H9 (cell line): ENCODE data around the gene RARG. TPM values are rescaled to one million over a fixed set of nuclear protein-coding genes. Genes with fewer than 3 reads are reported as not detected.

Experiments used
- DNase-seq: peaks from one replicate; pipeline ENCODE4 v3.0.0-alpha.2; 2017
- H2AFZ ChIP-seq: one replicate; pipeline ENCODE4 v1.6.1; 2013; ENCODE audit warnings: mild to moderate bottlenecking, low read length, control low read depth, moderate library complexity
- H2AK5ac ChIP-seq: 2 replicates; pipeline ENCODE4 v1.6.1; 2013; ENCODE audit warnings: low read length, control low read depth, mixed read lengths; ENCODE audit not compliant: insufficient read length
- H2BK120ac ChIP-seq: one replicate; pipeline ENCODE4 v1.6.1; 2013; ENCODE audit warnings: low read depth, mild to moderate bottlenecking, low read length, control low read depth, inconsistent platforms; ENCODE audit not compliant: poor library complexity, severe bottlenecking
- H2BK12ac ChIP-seq: 2 replicates; pipeline ENCODE4 v1.6.1; 2013; ENCODE audit warnings: low read length, control low read depth, mixed read lengths, low read depth; ENCODE audit not compliant: insufficient read length
- H2BK15ac ChIP-seq: 2 replicates; pipeline ENCODE4 v1.6.1; 2013; ENCODE audit warnings: low read depth, low read length, control low read depth
- H2BK20ac ChIP-seq: one replicate; pipeline ENCODE4 v1.6.1; 2013; ENCODE audit warnings: low read depth, mild to moderate bottlenecking, low read length, control low read depth, inconsistent platforms; ENCODE audit not compliant: poor library complexity, severe bottlenecking
- H2BK5ac ChIP-seq: 2 replicates; pipeline ENCODE4 v1.6.1; 2013; ENCODE audit warnings: low read length, control low read depth, mixed read lengths; ENCODE audit not compliant: insufficient read length
- H3K14ac ChIP-seq: 2 replicates; pipeline ENCODE4 v1.6.1; 2013; ENCODE audit warnings: low read length, control low read depth; ENCODE audit not compliant: insufficient read depth
- H3K18ac ChIP-seq: 2 replicates; pipeline ENCODE4 v1.6.1; 2013; ENCODE audit warnings: low read depth, mild to moderate bottlenecking, mixed read lengths, low read length, control low read depth; ENCODE audit not compliant: insufficient read length
- H3K23ac ChIP-seq: 2 replicates; pipeline ENCODE4 v1.6.1; 2013; ENCODE audit warnings: low read length, control low read depth, mixed read lengths, low read depth; ENCODE audit not compliant: insufficient read length
- H3K23me2 ChIP-seq: 2 replicates; pipeline ENCODE4 v1.6.1; 2013; ENCODE audit warnings: low read depth, mild to moderate bottlenecking, mixed read lengths, low read length, control low read depth; ENCODE audit not compliant: insufficient read length, poor library complexity, severe bottlenecking
- H3K27ac ChIP-seq: 2 replicates; pipeline ENCODE4 v1.5.1; 2013; ENCODE audit warnings: low read length, control low read depth, mixed read lengths, low read depth; ENCODE audit not compliant: insufficient read length
- H3K27me3 ChIP-seq: 2 replicates; pipeline ENCODE4 v1.6.1; 2013; ENCODE audit warnings: low read length, control low read depth, inconsistent platforms; ENCODE audit not compliant: insufficient read depth
- H3K4ac ChIP-seq: 2 replicates; pipeline ENCODE4 v1.6.1; 2013; ENCODE audit warnings: low read depth, mild to moderate bottlenecking, control low read depth, inconsistent platforms, low read length, moderate library complexity
- H3K4me1 ChIP-seq: 2 replicates; pipeline ENCODE4 v1.6.1; 2013; ENCODE audit warnings: low read length, control low read depth, inconsistent platforms; ENCODE audit not compliant: insufficient read depth
- H3K4me2 ChIP-seq: 2 replicates; pipeline ENCODE4 v1.6.1; 2013; ENCODE audit warnings: low read length, control low read depth, mixed read lengths; ENCODE audit not compliant: insufficient read length, insufficient read depth
- H3K56ac ChIP-seq: 2 replicates; pipeline ENCODE4 v1.6.1; 2013; ENCODE audit warnings: low read depth, mild to moderate bottlenecking, mixed read lengths, low read length, control low read depth; ENCODE audit not compliant: insufficient read length
- H3K79me1 ChIP-seq: 2 replicates; pipeline ENCODE4 v1.6.1; 2013; ENCODE audit warnings: low read depth, mild to moderate bottlenecking, moderate library complexity, low read length, control low read depth, inconsistent platforms; ENCODE audit not compliant: insufficient read depth, poor library complexity, severe bottlenecking
- H3K79me2 ChIP-seq: 2 replicates; pipeline ENCODE4 v1.6.1; 2013; ENCODE audit warnings: low read length, control low read depth, inconsistent platforms; ENCODE audit not compliant: insufficient read depth
- H3K9ac ChIP-seq: 2 replicates; pipeline ENCODE4 v1.6.1; 2013; ENCODE audit warnings: low read length, control low read depth, mixed read lengths; ENCODE audit not compliant: insufficient read length; ENCODE audit errors: extremely low read depth
- H3K9me3 ChIP-seq: one replicate; pipeline ENCODE4 v1.6.1; 2013; ENCODE audit warnings: low read depth, low read length, inconsistent platforms; ENCODE audit not compliant: control insufficient read depth
- H3T11ph ChIP-seq: one replicate; pipeline ENCODE4 v1.6.1; 2013; ENCODE audit warnings: mild to moderate bottlenecking, low read length, control low read depth, inconsistent platforms
- H4K20me1 ChIP-seq: one replicate; pipeline ENCODE4 v1.6.1; 2013; ENCODE audit not compliant: control insufficient read depth, insufficient read length, insufficient read depth
- H4K5ac ChIP-seq: 2 replicates; pipeline ENCODE4 v1.6.1; 2013; ENCODE audit warnings: low read depth, mild to moderate bottlenecking, mixed read lengths, low read length, control low read depth; ENCODE audit not compliant: insufficient read length
- H4K8ac ChIP-seq: replicated peaks from 2 replicates; pipeline ENCODE4 v1.6.1; 2013; ENCODE audit warnings: low read length, control low read depth, mixed read lengths, low read depth; ENCODE audit not compliant: insufficient read length
- H4K91ac ChIP-seq: 2 replicates; pipeline ENCODE4 v1.6.1; 2013; ENCODE audit warnings: low read depth, mild to moderate bottlenecking, moderate library complexity, mixed read lengths, low read length, control low read depth; ENCODE audit not compliant: insufficient read length
- H3K27ac Mint-ChIP-seq, 3 experiments: 2 replicates in 2 of 3; 3 replicates in 1 of 3; pipeline ENCODE4 v1.8.0; 2020 to 2021; ENCODE audit warnings: mixed read lengths in 3 of 3, mild to moderate bottlenecking in 1 of 3, moderate library complexity in 1 of 3
- H3K27me3 Mint-ChIP-seq: 2 replicates; pipeline ENCODE4 v1.8.0; 2021; ENCODE audit warnings: low read depth, mild to moderate bottlenecking, moderate library complexity, mixed read lengths
- H3K36me3 Mint-ChIP-seq, 3 experiments: 2 replicates in 2 of 3; 3 replicates in 1 of 3; pipeline ENCODE4 v1.8.0; 2020 to 2021; ENCODE audit warnings: low read depth in 3 of 3, mixed read lengths in 3 of 3; ENCODE audit not compliant: insufficient read depth in 1 of 3
- H3K4me1 Mint-ChIP-seq, 2 experiments: 2 replicates each; pipeline ENCODE4 v1.8.0; 2020; ENCODE audit warnings: mixed read lengths in 2 of 2
- H3K4me3 Mint-ChIP-seq, 2 experiments: 2 replicates in 1 of 2; 3 replicates in 1 of 2; pipeline ENCODE4 v1.8.0; 2020 to 2021; ENCODE audit warnings: mild to moderate bottlenecking in 2 of 2, mixed read lengths in 2 of 2, moderate library complexity in 1 of 2
- H3K9me3 Mint-ChIP-seq, 2 experiments: 2 replicates in 1 of 2; 3 replicates in 1 of 2; pipeline ENCODE4 v1.8.0; 2020; ENCODE audit warnings: mild to moderate bottlenecking in 2 of 2, mixed read lengths in 2 of 2, moderate library complexity in 1 of 2
- WGBS: extraction: QIAGEN DNeasy Blood & Tissue Kit; methylation state at CpG from one replicate; pipeline ENCODE4 v1.1.7; 2013; ENCODE audit warnings: missing lambda C conversion rate, low lambda C conversion rate, mixed read lengths; ENCODE audit not compliant: insufficient read length; ENCODE audit errors: extremely low coverage; 5-methylcytosine and 5-hydroxymethylcytosine counted together
- total RNA-seq: library from RNA; stranded (reverse); gene quantifications from 2 replicates; pipeline ENCODE4 v1.2.1, GENCODE V29; 2021
- TF ChIP-seq, protein P1 (sequence below): fragments of 200-600 bp; sonication (generic); conservative IDR thresholded peaks from 3 replicates; pipeline ENCODE4 v1.8.0; 2021; ENCODE audit warnings: antibody characterized with exemption, mild to moderate bottlenecking

The RARG gene
- total RNA-seq, 1 experiment from 2014 or later = 43.7 TPM

DNA sequence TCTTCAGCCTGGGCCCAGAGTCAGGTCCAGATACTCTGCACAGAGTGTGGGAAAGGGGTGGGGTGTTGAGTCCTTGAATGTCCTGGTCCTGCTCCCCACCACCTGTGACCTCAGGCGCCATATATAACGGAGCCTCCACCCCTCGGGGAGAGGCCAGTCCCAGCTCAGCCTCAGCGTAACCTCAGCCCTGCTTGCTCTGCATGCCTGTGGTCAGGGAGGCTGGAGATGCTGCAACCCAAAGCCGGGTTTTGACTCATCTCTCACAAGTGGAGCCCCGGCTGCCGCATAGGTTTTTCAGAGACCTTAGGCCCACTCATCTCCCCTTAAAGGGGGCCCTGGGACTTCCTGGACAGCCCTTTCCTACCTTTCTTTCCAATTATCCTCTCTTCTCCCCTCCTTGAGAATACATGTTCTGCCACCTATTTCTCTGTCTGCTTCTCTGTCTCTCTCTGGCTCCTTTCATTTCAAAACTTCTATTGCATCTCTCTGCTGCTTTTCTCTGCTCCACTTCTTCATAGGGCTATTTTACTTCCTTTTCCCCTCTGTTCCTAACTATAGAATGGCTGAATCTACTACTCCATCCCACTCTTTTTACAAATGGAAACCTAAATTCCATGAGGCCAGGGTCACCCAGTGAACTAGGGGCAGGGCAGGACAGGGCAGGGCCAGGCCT lies 26.1 kb downstream of the RARG start:
- TF ChIP-seq, protein P1, sequence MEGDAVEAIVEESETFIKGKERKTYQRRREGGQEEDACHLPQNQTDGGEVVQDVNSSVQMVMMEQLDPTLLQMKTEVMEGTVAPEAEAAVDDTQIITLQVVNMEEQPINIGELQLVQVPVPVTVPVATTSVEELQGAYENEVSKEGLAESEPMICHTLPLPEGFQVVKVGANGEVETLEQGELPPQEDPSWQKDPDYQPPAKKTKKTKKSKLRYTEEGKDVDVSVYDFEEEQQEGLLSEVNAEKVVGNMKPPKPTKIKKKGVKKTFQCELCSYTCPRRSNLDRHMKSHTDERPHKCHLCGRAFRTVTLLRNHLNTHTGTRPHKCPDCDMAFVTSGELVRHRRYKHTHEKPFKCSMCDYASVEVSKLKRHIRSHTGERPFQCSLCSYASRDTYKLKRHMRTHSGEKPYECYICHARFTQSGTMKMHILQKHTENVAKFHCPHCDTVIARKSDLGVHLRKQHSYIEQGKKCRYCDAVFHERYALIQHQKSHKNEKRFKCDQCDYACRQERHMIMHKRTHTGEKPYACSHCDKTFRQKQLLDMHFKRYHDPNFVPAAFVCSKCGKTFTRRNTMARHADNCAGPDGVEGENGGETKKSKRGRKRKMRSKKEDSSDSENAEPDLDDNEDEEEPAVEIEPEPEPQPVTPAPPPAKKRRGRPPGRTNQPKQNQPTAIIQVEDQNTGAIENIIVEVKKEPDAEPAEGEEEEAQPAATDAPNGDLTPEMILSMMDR = no peak
- Histone ChIP-seq H4K20me1 (no peaks in the 10 kb centered on the region), H3K4me2 (no peak overlapping the region), H3K27ac (no peak overlapping the region), H2BK5ac (no peak overlapping the region), H3K23ac (no peak overlapping the region), H3T11ph (no peak overlapping the region), H2BK12ac (no peak overlapping the region), H2AK5ac (no peak overlapping the region), H3K9me3 (no peaks in the 10 kb centered on the region), H4K5ac (no peak overlapping the region), H4K91ac (no peak overlapping the region), H4K8ac (no peak overlapping the region), H3K79me2 (no peaks in the 10 kb centered on the region), H3K4me1 (no peaks in the 10 kb centered on the region), H3K79me1 (no peaks in the 10 kb centered on the region), H3K14ac (no peak overlapping the region), H3K56ac (no peak overlapping the region), H2AFZ (no peak overlapping the region), H3K9ac (no peak overlapping the region), H3K18ac (no peak overlapping the region), H3K23me2 (no peaks in the 10 kb centered on the region), H2BK20ac (no peak overlapping the region), H3K4ac (no peak overlapping the region), H2BK15ac (no peak overlapping the region), H3K27me3 (no peaks in the 10 kb centered on the region), H2BK120ac (no peak overlapping the region)
- H3K4me3 Mint-ChIP-seq = no peak overlapping the region
- peak; percentile 30 for DNase-seq
- no peaks in the 10 kb centered on the region for H3K9me3 Mint-ChIP-seq
- no CpG with 5 or more reads among the region's 7 CpGs for WGBS
- peaks cover 10 to 15% of the 10 kb centered on the region in 2 experiments for H3K4me1 Mint-ChIP-seq
- H3K36me3 Mint-ChIP-seq = peaks cover 0 to 16% (median 8%) of the 10 kb centered on the region in 3 experiments; a peak in 4 of 7 replicates
- H3K27ac Mint-ChIP-seq = no peak overlapping the region
- peaks cover 34% of the 10 kb centered on the region for H3K27me3 Mint-ChIP-seq
